ENCODE results near the gene KCNG1. TPM values are rescaled to one million over a fixed set of nuclear protein-coding genes. Genes with fewer than 3 reads are reported as not detected.

Gene KCNG1, protein sequence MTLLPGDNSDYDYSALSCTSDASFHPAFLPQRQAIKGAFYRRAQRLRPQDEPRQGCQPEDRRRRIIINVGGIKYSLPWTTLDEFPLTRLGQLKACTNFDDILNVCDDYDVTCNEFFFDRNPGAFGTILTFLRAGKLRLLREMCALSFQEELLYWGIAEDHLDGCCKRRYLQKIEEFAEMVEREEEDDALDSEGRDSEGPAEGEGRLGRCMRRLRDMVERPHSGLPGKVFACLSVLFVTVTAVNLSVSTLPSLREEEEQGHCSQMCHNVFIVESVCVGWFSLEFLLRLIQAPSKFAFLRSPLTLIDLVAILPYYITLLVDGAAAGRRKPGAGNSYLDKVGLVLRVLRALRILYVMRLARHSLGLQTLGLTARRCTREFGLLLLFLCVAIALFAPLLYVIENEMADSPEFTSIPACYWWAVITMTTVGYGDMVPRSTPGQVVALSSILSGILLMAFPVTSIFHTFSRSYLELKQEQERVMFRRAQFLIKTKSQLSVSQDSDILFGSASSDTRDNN
- total RNA-seq: 50.0 and 58.2 TPM in 2 replicates

DNA sequence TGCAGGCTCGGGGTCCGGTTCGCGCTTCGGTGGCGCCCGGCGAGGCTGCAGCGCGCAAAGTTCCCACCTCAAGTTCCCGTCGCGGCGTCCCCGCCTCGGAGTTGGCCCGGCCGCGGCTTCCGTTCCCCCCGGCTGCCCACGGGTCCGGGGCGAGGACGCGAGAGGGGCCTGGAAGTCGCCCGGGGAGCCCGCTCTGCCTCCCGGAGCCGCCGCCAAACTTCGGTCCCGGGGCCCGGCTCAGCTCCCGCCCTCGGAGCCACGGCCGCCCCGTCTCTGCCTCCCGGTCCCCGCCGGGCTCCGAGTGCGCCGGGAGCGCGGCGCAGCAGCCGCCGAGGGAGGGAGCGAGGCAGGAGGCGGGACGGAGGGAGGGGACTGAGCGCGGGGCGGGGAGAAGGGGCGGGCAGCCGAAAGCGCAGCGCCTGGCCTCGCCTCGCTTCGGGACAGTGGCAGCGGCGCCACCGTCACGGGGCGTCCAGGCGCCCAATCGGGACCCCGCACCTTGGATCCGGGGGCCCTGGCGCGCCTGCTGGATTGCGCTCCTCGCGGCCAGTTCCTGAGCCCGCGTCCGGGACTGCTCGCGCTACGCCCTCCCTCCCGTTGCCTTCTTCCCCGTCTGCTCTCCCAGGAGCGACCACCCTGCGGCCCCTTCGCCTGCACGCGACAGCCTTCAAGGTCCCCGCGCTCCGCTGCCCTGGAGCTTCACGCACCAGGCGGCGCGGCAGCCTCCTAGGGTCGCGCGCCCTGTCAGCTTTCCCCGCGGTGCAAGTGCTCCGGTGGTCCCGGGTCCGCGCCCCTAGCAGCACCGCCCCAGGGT is at the start of gene KCNG1:
TSS of gene KCNG1 (minus strand) at position 305 of the 814 bp plus-strand sequence. CDS start 12,769 bp downstream, outside the sequence.

DNA sequence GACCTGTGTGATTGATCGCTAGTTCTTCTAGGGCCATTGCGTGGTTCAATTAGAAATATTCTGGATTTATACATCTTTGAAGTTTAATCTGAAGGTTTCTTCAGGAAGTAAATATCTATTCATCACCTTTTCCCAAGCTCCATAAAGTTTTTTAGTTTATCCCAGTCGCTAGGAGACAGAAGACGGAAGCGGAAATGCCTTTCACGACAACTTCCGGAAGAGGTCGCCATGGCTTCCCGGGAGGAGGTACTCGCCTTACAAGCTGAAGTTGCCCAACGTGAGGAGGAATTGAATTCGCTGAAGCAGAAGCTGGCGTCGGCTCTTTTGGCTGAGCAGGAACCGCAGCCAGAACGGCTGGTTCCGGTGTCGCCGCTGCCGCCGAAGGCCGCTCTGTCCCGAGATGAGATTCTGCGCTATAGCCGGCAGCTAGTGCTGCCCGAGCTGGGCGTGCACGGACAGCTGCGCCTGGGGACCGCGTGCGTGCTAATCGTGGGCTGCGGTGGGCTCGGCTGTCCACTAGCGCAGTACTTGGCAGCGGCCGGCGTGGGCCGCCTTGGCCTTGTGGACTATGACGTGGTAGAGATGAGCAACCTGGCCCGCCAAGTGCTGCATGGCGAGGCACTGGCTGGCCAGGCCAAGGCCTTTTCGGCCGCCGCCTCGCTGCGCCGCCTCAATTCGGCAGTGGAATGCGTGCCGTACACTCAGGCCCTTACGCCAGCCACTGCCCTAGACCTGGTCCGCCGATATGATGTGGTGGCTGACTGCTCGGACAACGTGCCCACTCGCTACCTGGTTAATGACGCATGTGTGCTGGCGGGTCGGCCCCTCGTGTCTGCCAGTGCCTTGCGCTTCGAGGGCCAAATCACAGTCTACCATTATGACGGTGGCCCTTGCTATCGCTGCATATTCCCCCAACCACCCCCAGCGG is 64.0 kb downstream of the KCNG1 start, which contains the start of gene MOCS3:
TSS of gene MOCS3 (plus strand) at position 204 of the 928 bp plus-strand sequence. CDS start at position 229, 25 bp downstream.

DNA sequence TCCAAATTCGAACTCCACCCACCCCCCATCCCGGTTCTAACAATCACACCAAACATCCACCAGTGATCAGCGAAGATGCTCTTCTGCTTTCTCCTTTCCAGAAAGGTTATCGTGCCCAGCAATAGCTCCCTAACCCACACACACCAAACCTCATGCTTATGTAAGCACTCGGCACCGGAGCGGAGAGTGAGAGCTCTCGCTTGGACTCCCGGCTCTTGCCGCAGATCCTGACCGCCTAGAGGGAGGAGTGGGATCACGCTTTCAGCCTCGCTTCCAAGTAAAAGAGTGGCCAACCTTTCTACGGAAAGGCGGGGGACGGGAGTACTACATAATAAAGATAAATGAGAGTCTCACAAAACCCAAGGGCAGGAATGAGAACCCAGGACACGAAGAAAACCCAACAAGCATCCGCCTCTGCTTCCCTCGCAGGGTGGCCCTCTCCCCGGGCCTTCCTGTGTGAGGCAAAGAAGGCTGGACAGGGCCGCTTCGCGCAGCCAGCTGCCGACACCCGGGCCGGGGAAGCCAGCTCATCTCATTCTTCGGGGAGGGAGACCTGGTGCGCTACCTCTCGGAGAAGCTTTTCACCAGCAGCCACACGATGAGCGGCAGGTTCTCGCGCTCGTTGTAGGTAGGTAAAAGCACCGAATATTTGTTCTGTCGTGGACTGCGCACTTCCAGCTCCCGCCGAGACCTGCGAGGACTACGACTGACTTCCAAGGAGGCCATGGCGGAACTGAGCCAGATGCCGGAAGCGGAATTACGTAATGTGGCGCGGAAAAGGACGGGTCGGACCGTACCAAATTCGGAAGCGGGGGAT is 64.9 kb downstream of the KCNG1 start, which contains the start of gene DPM1:
TSS of gene DPM1 (minus strand) at position 735 of the 817 bp plus-strand sequence. CDS start at position 726, 9 bp downstream.

Other genes starting within 250 kb of the KCNG1 start
- 14.4 and 18.8 TPM in 2 replicates for gene BCAS4, start 228.0 kb downstream of the KCNG1 start, total RNA-seq
- 14.2 and 15.6 TPM in 2 replicates for gene ADNP, start 91.7 kb downstream of the KCNG1 start, total RNA-seq
- gene DPM1, start 64.6 kb downstream of the KCNG1 start, total RNA-seq: 67.2 and 92.0 TPM in 2 replicates
- gene MOCS3, start 64.3 kb downstream of the KCNG1 start, total RNA-seq: 4.6 and 6.7 TPM in 2 replicates